Daoy (cell line): ENCODE results near the gene PDLIM4. TPM values are rescaled to one million over a fixed set of nuclear protein-coding genes. Genes with fewer than 3 reads are reported as not detected.

Experiments
- DNase-seq: peaks from one replicate; pipeline ENCODE4 v3.0.0-alpha.2; 2015; ENCODE audit warnings: low read depth
- total RNA-seq: library from RNA; depleted of rRNA; stranded (reverse); fragments of >200 nt; shearing (Covaris generic); gene quantifications from 2 replicates; pipeline ENCODE4 v1.2.3, GENCODE V29; 2014

The PDLIM4 gene
- total RNA-seq, 1 experiment from 2014 or later, result 103 TPM

DNA sequence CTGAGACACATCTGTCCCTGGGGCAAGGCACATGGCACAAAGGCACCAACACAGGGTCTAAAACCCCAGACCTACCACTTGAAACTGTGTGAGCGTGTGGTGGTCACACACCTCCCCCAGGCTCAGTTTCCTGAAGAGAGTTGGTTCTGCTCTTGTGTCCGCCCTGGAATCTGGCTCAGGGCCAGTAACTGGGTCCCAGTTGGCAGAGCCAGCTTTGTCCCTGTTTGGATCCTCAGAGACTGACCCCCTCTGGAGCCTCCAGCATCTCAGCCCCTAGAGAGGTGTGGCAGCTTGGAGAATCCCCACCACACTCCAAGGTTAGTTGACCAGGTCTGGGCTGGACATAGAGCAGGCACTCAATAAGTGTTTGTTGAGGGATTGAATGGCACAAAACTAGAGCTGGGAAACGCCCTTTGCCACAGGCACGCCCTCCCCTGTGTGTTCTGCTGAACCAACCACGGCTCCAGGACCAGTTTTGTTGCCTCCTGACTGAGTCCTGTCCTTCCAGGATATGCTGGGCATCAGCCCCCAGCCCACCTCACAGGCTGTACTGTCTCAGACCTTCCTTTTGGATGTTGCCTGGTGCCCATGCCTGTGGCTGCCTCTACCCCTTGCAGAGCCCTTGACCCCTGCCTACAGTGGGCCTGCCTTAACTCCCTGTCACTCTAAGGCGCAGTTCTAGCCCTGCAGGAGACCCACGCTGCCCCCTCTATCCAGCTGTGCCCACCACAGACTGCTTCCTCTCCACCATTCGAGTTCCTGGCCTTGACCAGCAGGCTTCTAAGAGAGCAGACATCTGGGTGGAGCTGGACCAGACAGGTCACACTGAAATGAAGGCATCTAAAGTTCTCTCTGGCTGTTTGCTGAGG is 3.8 kb upstream of the PDLIM4 start:
- DNase-seq, result no peak

DNA sequence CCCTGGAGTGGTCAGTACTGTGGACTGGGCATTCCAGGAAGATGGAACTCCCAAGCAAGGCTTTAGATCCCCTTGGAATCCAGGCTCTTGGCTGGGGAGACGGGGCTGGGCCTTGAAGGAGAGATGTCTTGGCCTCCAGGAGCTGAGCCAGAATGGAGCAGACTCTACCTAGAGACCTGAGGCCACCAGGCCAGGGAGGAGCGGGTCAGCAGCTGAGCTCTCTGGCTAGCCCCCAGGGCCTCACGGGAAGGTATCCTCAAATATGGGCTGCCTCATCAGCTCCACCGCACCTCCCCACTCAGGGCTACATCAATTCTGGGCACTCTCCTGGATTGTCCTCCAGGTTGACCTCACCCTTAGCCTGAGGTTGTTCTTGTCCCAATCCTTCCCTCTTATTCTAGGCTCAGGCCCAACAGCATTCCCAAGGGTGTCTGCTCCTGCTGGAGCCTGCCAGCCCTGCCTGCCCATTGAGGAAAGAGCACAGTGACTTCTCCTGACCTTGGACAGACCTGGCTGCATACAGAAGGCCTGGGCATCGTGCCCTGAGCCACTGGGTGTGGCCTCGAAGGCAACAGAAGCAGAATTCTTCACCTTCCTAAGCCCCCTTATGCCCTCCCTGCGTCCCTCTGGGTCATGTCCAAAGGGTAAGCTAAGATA is 3.0 kb upstream of the PDLIM4 start:
- DNase-seq, result no peak

DNA sequence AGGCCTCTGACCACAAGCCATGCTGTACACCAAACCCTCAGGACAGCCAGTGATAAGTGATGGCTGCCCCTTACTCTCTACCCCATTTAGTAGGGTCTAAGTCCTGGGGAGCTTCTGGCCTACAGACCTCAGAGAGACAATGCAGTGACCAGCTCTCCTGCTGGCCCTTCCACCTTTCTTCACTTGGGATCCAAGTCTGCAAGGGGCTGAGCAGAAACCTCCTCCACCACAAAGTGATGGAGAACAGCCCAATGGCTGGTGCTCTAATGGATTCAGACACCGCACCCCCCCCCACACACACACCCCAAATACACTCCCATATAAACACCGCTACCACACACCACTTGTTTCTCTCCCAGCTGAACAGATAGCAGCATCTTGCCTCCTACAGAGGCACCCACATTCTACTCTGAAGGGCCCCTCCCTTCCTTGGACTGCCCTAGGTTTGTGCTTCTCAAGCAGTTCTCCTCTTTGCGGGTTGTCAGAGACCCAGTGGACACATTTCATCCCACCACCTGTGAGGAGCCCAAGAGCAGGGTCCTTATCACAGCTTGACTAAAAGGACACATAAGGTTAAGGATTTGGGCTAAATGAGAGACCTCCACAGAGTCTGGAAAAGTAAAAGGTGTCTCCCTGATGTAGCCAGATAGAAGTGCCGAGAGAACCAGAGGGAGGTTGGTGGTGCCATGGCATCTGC is 1.3 kb upstream of the PDLIM4 start:
- peak; percentile 1 for DNase-seq

DNA sequence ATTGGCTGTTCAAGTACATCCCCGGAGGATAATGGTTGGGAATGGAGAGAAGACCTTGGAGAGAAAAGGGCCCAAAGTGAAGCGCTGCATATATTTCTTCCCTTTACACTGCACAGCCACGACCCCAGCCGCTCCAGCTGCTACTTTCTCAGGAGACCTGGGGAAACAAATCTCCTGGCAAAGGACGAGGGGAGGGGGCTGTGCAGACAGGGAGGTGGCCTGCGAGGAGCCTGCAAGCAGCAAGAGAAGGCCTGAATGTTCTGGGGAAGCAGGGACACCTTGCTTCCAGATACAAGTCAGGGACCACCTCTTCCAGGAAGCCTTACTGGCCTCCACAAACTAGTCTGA is 739 bp upstream of the PDLIM4 start:
- no peak for DNase-seq

DNA sequence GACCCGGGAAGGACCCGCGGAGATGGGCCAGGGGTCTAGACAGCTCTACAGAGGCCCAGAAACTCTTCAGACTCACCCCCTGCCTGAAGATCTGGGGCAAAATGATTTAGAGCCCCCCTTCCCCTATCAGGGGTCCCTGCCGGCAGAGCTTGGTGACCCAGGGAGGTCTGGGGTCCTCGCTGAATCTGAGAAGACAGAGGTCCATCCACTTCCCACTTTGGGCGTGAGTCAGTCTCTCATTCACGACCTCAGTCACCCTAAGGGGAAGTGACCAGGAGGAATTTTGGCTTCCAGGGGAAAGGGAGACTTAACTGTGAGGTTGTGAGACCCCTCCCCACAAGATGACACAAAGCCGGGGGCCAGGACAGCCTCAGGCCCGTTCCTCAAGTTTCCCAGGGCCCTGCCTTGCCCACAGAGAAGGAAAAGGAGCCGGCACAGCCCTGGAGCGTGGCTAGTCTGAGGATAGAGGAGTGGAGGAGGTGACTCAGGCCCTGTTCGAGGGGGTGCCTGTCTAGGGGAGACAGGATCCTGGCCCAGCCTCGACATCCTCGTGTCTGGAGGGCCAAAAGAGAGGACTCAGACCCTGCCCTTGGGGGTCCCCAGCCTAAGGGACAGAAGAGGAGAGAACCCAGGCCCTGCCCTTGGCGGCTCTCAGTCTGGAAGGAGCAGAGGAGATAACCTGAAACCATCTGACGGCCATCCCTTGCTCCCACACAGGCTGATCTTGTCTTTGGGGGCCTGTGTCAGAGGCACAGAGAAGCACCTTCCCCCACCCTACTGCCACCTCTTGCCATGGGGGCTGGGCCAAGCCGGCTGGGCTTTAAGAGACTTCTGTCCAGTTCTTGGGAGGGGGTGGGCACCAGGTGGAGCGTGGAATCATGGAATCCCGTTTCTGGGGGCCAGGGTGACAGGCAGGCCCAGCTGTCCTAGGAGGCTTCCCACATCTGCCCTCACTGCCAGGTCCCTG is 889 bp downstream of the PDLIM4 start:
- DNase-seq, result peak; percentile 78

DNA sequence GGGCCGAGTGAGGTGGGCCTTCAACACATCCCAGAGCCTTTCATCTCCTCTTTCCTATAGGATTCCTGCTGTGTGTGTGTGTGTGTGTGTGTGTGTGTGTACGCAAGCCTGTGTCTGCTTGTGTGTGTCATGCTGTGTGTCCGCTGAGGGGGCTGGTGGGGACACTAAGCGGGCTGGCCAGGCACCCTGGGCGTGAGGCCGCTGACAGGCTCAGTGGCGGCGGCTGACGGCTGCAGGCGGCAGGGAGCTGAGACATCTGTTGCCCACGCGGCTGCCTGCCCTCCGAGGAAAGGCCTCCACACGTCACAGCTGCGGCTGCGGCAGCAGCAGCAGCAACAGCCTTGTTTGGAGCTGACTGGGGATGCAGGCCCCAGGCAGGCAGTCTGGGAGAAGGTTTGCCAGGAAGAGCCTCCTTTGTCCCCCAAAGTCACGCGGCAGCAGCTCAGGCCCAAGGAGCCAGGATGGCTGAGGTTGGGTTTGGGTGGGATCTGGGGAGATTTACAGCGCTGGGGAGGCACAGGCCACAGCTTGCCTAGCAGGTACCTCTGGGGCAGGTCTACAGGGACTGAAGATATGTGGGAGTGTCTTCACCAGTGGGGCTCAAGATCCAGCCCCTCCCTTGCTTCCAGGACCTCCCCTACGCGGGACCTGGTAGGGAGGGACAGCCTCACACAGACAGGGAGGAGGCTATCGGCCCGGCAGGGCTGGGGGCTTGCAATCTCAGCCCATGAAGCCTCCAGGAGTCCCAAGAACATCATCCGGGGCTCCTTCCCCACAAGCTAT is 1.8 kb downstream of the PDLIM4 start:
- peak; percentile 92 for DNase-seq

DNA sequence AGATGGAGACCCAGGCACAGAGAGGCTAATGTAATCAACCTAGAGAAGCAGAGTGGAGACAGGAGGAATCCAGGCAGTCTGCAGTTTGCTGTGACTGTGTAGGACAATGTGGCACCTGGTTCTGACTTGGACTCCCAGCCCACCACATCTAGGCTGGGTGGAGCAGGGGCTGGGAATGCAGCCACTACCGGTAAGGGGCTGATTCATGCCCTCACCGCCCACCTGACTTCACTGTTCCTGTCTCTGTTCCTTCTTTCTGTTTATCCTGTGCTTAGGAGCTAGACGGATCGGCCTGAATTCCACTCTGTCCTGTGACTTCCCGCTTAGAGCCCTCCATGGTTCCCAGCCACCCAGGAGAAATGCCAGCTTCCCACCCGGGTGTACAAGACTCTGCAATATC is 2.6 kb downstream of the PDLIM4 start:
- peak; percentile 87 for DNase-seq

DNA sequence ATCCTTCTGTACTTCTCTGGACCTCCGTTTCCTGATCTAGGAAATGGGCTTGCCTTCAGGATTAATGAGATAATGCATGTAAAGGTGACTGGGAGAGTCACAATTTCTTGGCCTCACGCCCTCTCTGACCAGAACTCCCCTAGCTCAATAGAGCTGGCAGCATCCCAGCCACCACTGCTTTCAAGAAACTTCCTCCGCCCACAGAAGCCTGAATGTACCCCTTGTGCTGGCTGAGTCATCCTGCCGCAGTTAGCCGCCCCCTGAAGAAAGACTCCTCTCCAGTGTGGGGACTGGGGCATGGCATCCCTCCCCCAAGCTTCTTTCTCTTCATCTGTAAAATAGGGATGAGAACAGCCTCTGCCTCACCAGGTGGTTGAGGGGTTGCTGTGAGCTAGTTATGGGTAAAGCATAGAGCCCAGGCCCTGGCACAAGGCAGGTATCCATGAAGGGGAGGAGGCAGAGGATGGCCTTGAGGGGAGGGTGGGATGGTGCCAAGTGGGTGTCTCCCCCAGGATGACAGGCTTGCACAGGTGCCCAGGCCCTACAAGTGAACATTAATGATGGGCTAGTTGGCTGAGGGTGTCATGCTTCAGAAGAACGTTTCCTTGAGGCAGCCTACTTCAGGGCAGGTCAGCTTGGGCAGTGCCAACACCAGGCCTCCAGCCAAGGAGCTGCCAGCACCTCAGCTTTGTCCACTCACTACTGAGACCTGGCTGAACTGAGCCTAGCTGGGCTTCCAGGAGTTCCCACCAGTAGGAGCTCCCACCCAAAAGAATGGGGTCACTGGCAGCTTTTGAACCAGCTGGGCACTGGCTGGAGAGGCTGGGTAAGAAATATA is 3.4 kb downstream of the PDLIM4 start:
- DNase-seq, result peak; percentile 98

DNA sequence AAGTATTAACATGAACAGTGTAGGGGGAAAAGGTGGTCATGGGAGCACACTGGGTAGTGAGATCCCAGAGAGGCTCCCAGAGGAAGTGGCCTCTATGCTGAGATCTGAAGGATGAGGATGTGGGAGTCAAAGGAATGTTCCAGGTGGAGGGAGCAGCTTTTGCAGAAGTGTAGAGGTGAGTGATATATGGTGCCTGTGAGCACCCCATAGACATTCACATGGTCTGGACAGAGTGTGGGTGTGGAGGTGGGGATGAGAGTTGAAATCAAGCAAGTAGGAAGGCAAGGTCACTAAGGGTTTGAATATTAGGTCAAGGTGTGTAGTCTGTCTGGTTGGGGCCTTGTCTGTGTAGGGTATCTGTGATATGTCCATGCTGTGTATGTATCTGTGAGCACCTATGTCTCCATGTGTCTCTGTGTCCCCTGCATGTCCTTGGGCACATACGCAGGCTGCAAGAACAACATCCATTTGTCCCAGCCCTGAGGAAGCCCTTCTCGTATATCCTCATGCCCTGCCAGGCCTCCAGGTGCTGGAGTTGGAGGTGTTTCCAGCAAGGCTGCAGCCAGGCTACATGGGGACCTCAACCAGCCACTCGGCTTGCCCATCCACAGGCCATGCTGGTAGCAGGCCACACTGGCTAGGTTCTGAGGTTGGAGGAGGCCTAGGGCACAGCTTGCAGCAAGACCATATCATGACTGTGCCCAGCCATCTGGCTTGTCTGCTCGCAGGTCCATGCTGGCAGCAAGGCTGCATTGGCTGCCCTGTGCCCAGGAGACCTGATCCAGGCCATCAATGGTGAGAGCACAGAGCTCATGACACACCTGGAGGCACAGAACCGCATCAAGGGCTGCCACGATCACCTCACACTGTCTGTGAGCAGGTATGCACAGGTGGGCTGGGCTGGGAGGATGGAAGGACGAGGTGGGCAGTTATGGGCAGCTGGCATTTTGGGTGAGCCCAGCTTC is 4.7 kb downstream of the PDLIM4 start:
- no peak for DNase-seq

DNA sequence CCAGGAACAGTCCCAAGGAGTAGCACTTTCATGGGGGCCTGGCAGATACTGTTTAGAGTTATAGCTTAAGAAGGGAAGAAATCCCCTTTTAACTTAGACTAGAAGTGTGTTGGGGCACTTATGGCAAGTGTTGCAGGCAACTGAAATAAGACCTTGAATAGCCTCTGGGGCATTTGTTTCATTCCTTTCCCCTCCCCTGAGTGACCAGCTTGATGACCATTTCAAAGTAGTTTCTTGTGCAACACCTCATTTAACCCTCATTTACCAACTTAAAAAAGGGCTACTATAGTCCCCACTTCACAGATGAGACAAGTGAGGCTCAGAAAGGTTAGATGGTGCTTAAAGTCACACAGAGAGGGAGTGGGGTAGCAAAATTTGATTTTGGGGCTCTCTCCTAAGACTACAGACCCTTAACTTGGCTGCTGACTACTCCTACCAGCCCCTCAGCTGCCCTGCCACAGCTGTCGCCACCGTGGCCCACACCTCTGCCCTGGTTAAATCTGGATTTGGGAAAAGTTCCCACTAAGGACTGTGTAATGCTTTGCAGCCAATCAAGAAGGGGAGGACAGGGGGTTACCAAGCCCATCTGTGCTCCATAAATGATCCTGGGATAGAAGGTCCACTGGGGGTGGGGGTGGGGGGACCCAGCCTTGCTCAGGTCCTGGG is 5.5 kb downstream of the PDLIM4 start:
- DNase-seq, result no peak

DNA sequence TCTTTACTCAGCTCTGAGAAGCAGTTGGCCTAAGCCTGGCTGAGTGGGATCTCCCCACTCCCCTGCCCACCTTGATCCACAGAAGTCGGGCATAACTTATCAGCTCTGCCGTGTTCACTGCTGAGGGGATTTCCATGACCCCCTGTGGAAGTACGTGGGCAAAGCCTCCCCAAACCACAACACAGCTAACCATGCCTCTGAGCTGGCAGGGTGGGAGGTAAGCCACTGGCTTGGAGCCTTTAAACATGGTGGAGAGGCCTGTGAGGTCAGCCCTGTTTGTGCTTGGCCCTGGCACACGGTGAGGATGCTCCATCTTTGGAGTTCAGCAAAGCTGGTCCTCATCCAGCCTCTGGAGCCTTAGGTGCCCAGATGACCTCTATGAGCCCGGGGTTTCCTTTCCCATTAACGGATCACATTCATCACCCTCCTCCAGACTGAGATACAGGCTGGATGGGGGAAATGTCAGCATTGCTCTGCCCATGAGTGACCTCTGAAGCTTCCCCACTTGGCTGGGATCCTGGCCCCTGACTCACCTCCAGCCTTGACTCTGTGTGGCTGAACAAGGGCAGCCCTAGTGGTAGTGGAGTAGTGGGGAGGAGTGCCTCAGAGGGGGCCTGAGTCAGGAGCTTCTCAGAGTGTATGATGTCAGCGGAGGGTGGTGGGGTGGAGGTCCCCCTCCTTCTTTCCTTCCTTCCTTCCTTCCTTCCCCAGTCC is 6.2 kb downstream of the PDLIM4 start:
- DNase-seq, result peak; percentile 97

DNA sequence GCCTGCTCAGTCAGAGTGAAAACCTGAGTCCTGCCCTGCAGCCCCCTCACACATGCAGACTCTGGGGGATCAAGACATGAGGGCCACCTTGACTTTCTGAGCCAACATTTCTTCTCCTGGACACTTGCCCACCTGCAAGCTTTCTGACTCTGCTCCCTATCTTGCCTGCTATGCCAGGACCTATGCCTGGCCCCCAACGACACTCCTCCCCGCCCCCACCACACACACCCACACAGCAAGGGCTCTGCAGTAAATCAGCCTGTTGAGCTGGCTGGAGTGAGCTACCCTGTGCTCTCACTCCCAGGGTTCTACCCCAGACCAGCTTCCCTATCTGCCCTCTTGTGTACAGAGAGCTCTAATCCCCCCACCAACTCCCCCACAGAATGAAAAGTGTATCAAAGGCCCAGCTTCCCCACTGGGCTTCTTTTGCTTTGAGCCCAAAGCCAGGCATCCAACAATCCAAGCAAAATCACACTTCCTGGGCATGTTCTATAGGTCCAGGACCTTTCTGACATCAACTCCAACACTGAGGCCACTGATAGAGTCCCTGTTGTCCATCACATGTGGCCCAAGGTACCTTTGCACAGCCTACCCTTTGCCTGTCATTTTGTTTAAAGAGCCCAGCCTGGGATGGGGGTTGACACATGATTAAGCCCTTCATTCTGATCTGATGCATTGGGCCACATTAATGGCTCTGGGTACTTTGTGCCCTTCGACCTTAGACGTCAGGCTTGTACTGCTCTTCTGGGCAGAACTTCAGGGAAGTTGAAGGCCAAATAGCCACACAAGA is 7.2 kb downstream of the PDLIM4 start:
- no peak for DNase-seq

DNA sequence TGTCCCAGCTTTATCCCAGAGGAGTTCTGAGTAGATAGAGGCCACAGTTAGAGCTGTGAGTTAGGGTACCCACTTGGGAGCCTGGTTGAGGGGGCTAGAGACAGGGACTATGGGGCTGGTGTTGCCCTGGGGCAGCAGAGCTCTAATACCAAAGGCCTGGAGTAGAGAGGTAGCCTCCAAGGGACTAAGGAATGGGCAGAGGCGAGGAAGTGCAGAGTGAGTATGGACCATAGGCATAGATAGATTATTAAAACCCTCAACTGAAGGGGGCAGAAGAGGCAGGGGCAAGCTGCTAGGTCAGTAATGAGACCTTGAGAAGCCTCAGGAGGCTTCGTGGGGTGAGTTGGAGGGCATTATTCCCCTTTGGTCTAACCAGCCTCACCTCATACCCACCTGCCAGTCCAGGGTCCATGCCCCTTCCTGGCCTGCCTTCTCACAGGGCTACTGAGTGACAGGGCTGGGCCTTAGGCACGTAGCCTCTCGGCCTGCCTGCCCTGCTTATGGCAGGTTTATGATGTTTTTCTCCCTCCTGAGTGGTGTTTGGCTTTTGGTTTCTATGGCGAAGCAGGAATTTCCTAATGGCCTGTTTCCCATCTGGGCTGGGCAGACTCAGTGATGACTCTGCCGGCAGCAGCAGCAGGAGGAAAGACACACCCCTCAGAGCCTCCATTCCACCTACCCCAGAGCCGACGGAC is 8.0 kb downstream of the PDLIM4 start:
- DNase-seq, result peak; percentile 95

DNA sequence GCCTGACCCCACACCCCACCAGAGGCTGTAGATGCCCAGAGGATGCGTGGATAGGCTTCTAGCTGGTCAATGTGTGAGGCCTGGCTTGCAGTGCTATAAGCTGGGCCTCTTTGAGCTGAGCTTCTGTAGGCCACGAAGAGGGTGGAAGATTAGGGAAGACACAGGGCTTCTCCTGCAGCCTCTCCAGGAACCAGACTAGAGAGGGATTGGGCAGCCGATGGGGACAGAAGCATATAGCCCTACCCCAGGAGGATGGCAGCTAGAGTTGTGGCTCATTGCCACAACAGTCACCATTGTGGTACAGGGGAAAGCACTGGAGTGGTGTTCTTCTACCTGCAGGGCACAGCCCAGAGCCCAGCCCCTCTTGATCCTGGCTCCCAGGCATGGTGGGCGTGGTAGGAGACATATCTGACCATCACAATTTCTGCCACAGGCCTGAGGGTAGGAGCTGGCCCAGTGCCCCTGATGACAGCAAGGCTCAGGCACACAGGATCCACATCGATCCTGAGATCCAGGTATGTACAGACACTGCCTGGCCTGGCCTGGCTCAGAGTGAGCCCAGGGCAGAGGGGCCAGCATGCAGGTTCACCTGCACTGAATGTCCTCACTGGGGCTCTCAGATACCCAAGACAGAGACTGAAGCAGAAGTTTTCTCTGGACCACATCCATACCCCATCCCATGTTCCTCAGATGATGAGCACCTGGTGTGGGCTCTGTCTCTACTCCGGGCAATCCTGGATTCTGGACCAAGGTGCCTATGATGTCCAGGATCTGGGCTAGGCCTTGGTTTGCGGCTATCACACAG is 8.7 kb downstream of the PDLIM4 start:
- no peak for DNase-seq

DNA sequence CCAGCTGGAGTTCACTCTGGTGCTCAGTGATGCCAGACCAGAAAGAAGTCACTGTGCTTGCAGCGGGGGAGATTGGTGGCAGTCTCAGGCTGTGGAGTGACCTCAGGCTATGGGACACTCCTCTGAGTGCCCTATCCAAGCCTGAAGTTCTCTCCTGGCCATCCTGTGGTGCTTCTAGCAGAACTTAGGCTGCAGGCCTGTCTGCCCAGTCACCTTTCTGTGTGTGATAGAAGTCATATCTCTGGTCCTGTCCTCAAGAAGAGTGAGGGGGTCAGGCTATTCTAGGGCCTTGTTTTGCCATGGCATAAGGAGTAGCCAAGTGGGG is 9.3 kb downstream of the PDLIM4 start:
- DNase-seq, result no peak
